Mammary epithelial cell (primary cell): ENCODE data around the gene GMEB2.

Experiments used
- CTCF ChIP-seq, 2 donors: IDR thresholded peaks in 1 of 2; conservative IDR thresholded peaks in 1 of 2; 2 replicates each; pipeline ENCODE4 v1.5.1; 2011 to 2012; ENCODE audit warnings: inconsistent platforms in 2 of 2, low read length in 2 of 2, mild to moderate bottlenecking in 2 of 2, control low read depth in 1 of 2, low read depth in 1 of 2; ENCODE audit not compliant: insufficient read depth in 1 of 2; ENCODE audit errors: extremely low read depth in 1 of 2
- EZH2 ChIP-seq: IDR thresholded peaks from 2 replicates; pipeline ENCODE4 v1.6.1; 2012; ENCODE audit warnings: low read length, inconsistent platforms, borderline replicate concordance

- TF ChIP-seq CTCF (conservative IDR thresholded peaks at IDR 0.05 in 1 of 2, IDR thresholded peaks at IDR 0.05 in 1 of 2; ENCODE audit: extremely low read depth in 1 of 2, insufficient read depth in 1 of 2, low read depth in 1 of 2, low read length in 2 of 2) (no peak), EZH2 (no peak)
These were observed 25.5 kb upstream of the GMEB2 start for GRCh38 chr20:63652192-63652980.
